ENCODE results near the gene FBXW9. TPM values are rescaled to one million over a fixed set of nuclear protein-coding genes. Genes with fewer than 3 reads are reported as not detected.
"Not testable (repeated sequence)": the region's sequence is repeated elsewhere in the genome, so short reads cannot be mapped to it uniquely, and the experiment has no call there.

FBXW9 gene
- total and polyA plus RNA-seq, 8 donors: 0.29 to 10.9 (median 4.0) TPM

- no peaks in the 10 kb centered on the region for H3K27me3 ChIP-seq
- intact Hi-C loops (cut with DNase I; ENCODE audit: low total_unique reads): no loop called here
- 81 to 93% (median 89%) methylated on average over 2 to 3 of the region's 3 CpGs for WGBS, 5 donors
- peaks cover 2 to 8% (median 6%) of the 10 kb centered on the region in 4 donors for H3K4me1 ChIP-seq
- TF ChIP-seq CTCF (IDR thresholded peaks at IDR 0.05): no peak
- no peak for TF ChIP-seq POLR2A (IDR thresholded peaks at IDR 0.05)
- TF ChIP-seq EP300 (IDR thresholded peaks at IDR 0.05): no peak
- TF ChIP-seq POLR2AphosphoS5 (IDR thresholded peaks at IDR 0.05): no peak
- no peak overlapping the region for H3K4me3 ChIP-seq
- no peaks in the 10 kb centered on the region for H3K9me3 ChIP-seq
- DNase-seq: no peak
- no peak overlapping the region for H3K27ac ChIP-seq
- peaks cover 0 to 16% (median 13%) of the 10 kb centered on the region in 4 donors for H3K36me3 ChIP-seq
These were observed 10.6 kb downstream of the FBXW9 start for GRCh38 chr19:12685831-12686230.

- Histone ChIP-seq H3K36me3 (peaks cover 28 to 41% (median 39%) of the 10 kb centered on the region in 4 donors), H3K4me1 (peaks cover 8 to 36% (median 26%) of the 10 kb centered on the region in 4 donors), H3K27ac (peak within 1 kb of the TSS; percentile 94 to 99 (median 96)), H3K4me3 (peak within 1 kb of the TSS; percentile 73 to 99 (median 91)), H3K9me3 (no peaks in the 10 kb centered on the region), H3K27me3 (no peaks in the 10 kb centered on the region)
- intact Hi-C loops (cut with DNase I; ENCODE audit: low total_unique reads): no loop called here
- TF ChIP-seq POLR2AphosphoS5 (IDR thresholded peaks at IDR 0.05) (peak; percentile 65 to 92 (median 83)), CTCF (IDR thresholded peaks at IDR 0.05) (no peak)
- WGBS, 5 donors: 0 to 1% (median 0%) methylated on average over 47 to 68 of the region's 68 CpGs
- peak; percentile 95 to 99 for DNase-seq
These were observed 15.1 kb downstream of the FBXW9 start, which contains the start of gene DHPS for GRCh38 chr19:12681074-12681987. Gene DHPS, minus strand, starts transcription at chr19:12681880. Its CDS starts 114 bp downstream, at chr19:12681766.

GRCh38 chr19:12680034-12680433 lies 16.4 kb downstream of the FBXW9 start:
- Histone ChIP-seq H3K4me1 (peaks cover 8 to 41% (median 31%) of the 10 kb centered on the region in 4 donors), H3K9me3 (no peaks in the 10 kb centered on the region), H3K27me3 (no peaks in the 10 kb centered on the region), H3K4me3 (peak overlapping the region in 1 of 4 donors; percentile 98), H3K36me3 (peaks cover 40 to 54% (median 52%) of the 10 kb centered on the region in 4 donors), H3K27ac (no peak overlapping the region)
- TF ChIP-seq CTCF (IDR thresholded peaks at IDR 0.05): no peak
- no peak for TF ChIP-seq POLR2AphosphoS5 (IDR thresholded peaks at IDR 0.05)
- no peak for TF ChIP-seq EP300 (IDR thresholded peaks at IDR 0.05)
- no peak for TF ChIP-seq POLR2A (IDR thresholded peaks at IDR 0.05)
- intact Hi-C loops (cut with DNase I; ENCODE audit: low total_unique reads): no loop called here
- no peak for DNase-seq
- WGBS, 5 donors: 83 to 93% (median 92%) methylated on average over 9 of the region's 9 CpGs

- H3K27ac ChIP-seq, H3K27me3 ChIP-seq, H3K4me3 ChIP-seq, H3K9me3 ChIP-seq, DNase-seq: not testable (repeated sequence)
- H3K4me1 ChIP-seq: peaks cover 8 to 41% (median 31%) of the 10 kb centered on the region in 4 donors
- intact Hi-C loops (cut with DNase I; ENCODE audit: low total_unique reads): loop anchor here (10.0 kb wide), 1 partner anchor 113 kb away; no protein-coding TSS in a partner anchor
- WGBS, 5 donors: 85 to 93% (median 92%) methylated on average over 4 to 5 of the region's 5 CpGs
- H3K36me3 ChIP-seq: peaks cover 57 to 74% (median 72%) of the 10 kb centered on the region in 4 donors
These were observed 18.4 kb downstream of the FBXW9 start for GRCh38 chr19:12678039-12678438.

Measured in stomach (tissue), 9 donors.